NCI-H1105 (cell line): ENCODE results near the gene MCTP1.

Source experiments
- DNase-seq: peaks from one replicate; lab custom pipeline; 2025; lab: John Stamatoyannopoulos, UW

Gene MCTP1

GRCh38 chr5:94810281-94810680 lies 474.6 kb downstream of the MCTP1 start:
- no peak for DNase-seq

GRCh38 chr5:94808497-94808896 lies 476.4 kb downstream of the MCTP1 start:
- DNase-seq, result no peak

- no peak for DNase-seq
Measured at GRCh38 chr5:94807985-94808384, 476.9 kb downstream of the MCTP1 start.

GRCh38 chr5:94802450-94802849 lies 482.4 kb downstream of the MCTP1 start:
- DNase-seq, result no peak

- no peak for DNase-seq
Measured at GRCh38 chr5:94796586-94796985, 488.3 kb downstream of the MCTP1 start.

- no peak for DNase-seq
Measured at GRCh38 chr5:94793816-94794198, 491.1 kb downstream of the MCTP1 start.

- no peak for DNase-seq
Measured at GRCh38 chr5:94793113-94793815, 491.6 kb downstream of the MCTP1 start.

GRCh38 chr5:94791829-94792228 lies 493.1 kb downstream of the MCTP1 start:
- DNase-seq, result no peak

- DNase-seq, result no peak
Measured at GRCh38 chr5:94788527-94788926, 496.4 kb downstream of the MCTP1 start.

GRCh38 chr5:94784536-94785505 lies 500.1 kb downstream of the MCTP1 start:
- DNase-seq, result no peak

- no peak for DNase-seq
Measured at GRCh38 chr5:94782383-94782782, 502.5 kb downstream of the MCTP1 start.

- no peak for DNase-seq
Measured at GRCh38 chr5:94779684-94780083, 505.2 kb downstream of the MCTP1 start.

GRCh38 chr5:94778732-94779131 lies 506.2 kb downstream of the MCTP1 start:
- DNase-seq, result no peak

GRCh38 chr5:94778299-94778698 lies 506.6 kb downstream of the MCTP1 start:
- no peak for DNase-seq

- DNase-seq, result no peak
Measured at GRCh38 chr5:94777056-94777880, 507.6 kb downstream of the MCTP1 start.

- DNase-seq, result no peak
Measured at GRCh38 chr5:94776167-94776566, 508.7 kb downstream of the MCTP1 start.

GRCh38 chr5:94775088-94775487 lies 509.8 kb downstream of the MCTP1 start:
- no peak for DNase-seq

GRCh38 chr5:94771742-94772141 lies 513.2 kb downstream of the MCTP1 start:
- DNase-seq, result no peak

GRCh38 chr5:94769996-94770395 lies 514.9 kb downstream of the MCTP1 start:
- no peak for DNase-seq

- DNase-seq, result no peak
Measured at GRCh38 chr5:94761786-94762185, 523.1 kb downstream of the MCTP1 start.

GRCh38 chr5:94761055-94761454 lies 523.8 kb downstream of the MCTP1 start:
- DNase-seq, result no peak

GRCh38 chr5:94759961-94760360 lies 524.9 kb downstream of the MCTP1 start:
- no peak for DNase-seq
